Measurements from ENCODE around the gene GNAQ.

DNA sequence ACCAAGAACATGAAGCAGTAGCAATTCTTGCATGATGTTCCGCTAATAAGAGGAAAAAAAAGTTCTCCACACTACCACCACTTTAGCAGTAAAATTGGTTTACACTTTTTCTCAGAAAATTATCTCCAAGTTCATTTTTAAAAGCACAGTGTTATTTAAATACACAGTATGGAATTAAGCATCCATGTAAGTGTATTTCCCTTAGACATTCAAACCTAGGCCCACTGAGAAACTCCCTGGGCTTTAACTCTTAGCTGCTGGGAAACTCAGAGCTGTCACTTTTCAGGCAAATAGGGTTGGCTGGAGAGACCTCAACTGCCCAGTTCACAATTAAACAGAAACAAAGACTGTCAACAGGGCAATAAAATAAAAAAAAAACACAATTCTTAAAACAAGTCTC is 2.7 kb downstream of the GNAQ start:
- no peak for TF ChIP-seq POLR2A (IDR thresholded peaks at IDR 0.05)
- TF ChIP-seq, protein P1, sequence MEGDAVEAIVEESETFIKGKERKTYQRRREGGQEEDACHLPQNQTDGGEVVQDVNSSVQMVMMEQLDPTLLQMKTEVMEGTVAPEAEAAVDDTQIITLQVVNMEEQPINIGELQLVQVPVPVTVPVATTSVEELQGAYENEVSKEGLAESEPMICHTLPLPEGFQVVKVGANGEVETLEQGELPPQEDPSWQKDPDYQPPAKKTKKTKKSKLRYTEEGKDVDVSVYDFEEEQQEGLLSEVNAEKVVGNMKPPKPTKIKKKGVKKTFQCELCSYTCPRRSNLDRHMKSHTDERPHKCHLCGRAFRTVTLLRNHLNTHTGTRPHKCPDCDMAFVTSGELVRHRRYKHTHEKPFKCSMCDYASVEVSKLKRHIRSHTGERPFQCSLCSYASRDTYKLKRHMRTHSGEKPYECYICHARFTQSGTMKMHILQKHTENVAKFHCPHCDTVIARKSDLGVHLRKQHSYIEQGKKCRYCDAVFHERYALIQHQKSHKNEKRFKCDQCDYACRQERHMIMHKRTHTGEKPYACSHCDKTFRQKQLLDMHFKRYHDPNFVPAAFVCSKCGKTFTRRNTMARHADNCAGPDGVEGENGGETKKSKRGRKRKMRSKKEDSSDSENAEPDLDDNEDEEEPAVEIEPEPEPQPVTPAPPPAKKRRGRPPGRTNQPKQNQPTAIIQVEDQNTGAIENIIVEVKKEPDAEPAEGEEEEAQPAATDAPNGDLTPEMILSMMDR (IDR thresholded peaks at IDR 0.05), result no peak
